Trophoblast cell (in vitro differentiated cells and primary cell): ENCODE measurements around the gene PPP1R7.

Source experiments
- DNase-seq, 2 donors: peaks; one replicate each; pipeline ENCODE4 v3.0.0-alpha.2; 2016
- H2AFZ ChIP-seq: 2 replicates; pipeline ENCODE4 v1.6.1; 2013; ENCODE audit warnings: low read length, moderate library complexity, mild to moderate bottlenecking; ENCODE audit not compliant: insufficient read depth, poor library complexity
- H2AK5ac ChIP-seq: 2 replicates; pipeline ENCODE4 v1.6.1; 2013; ENCODE audit warnings: mild to moderate bottlenecking, low read length
- H2BK120ac ChIP-seq: 2 replicates; pipeline ENCODE4 v1.6.1; 2013; ENCODE audit warnings: low read length, mild to moderate bottlenecking, moderate library complexity; ENCODE audit not compliant: insufficient read depth, poor library complexity
- H2BK12ac ChIP-seq: 2 replicates; pipeline ENCODE4 v1.6.1; 2013; ENCODE audit warnings: mild to moderate bottlenecking, low read length, moderate library complexity
- H2BK5ac ChIP-seq: 2 replicates; pipeline ENCODE4 v1.6.1; 2013; ENCODE audit warnings: low read length, low read depth, moderate library complexity, mild to moderate bottlenecking; ENCODE audit not compliant: poor library complexity
- H3K14ac ChIP-seq: 2 replicates; pipeline ENCODE4 v1.6.1; 2013; ENCODE audit warnings: mild to moderate bottlenecking, low read length
- H3K18ac ChIP-seq: 2 replicates; pipeline ENCODE4 v1.6.1; 2013; ENCODE audit warnings: mild to moderate bottlenecking, low read length
- H3K23ac ChIP-seq: 2 replicates; pipeline ENCODE4 v1.6.1; 2013; ENCODE audit warnings: low read length
- H3K27ac ChIP-seq: 2 replicates; pipeline ENCODE4 v1.5.1; 2013; ENCODE audit warnings: low read depth, mild to moderate bottlenecking, inconsistent platforms, low read length, moderate library complexity
- H3K27me3 ChIP-seq: 2 replicates; pipeline ENCODE4 v1.6.1; 2013; ENCODE audit warnings: inconsistent platforms, mild to moderate bottlenecking, low read length, moderate library complexity; ENCODE audit not compliant: insufficient read depth
- H3K36me3 ChIP-seq, 2 experiments: 1 replicate in 1 of 2; 2 replicates in 1 of 2; pipeline ENCODE4 v1.6.1; 2013; ENCODE audit warnings: low read length in 2 of 2, mild to moderate bottlenecking in 2 of 2, moderate library complexity in 1 of 2; ENCODE audit not compliant: insufficient read depth in 2 of 2, control insufficient read depth in 1 of 2
- H3K4ac ChIP-seq: 2 replicates; pipeline ENCODE4 v1.6.1; 2013; ENCODE audit warnings: low read depth, mild to moderate bottlenecking, low read length, moderate library complexity
- H3K4me1 ChIP-seq, 2 experiments: 1 replicate in 1 of 2; 2 replicates in 1 of 2; pipeline ENCODE4 v1.6.1; 2013; ENCODE audit warnings: low read length in 2 of 2, mild to moderate bottlenecking in 2 of 2, moderate library complexity in 1 of 2; ENCODE audit not compliant: insufficient read depth in 2 of 2, control insufficient read depth in 1 of 2
- H3K4me2 ChIP-seq: 2 replicates; pipeline ENCODE4 v1.6.1; 2013; ENCODE audit warnings: inconsistent platforms, mild to moderate bottlenecking, low read length, moderate library complexity
- H3K4me3 ChIP-seq: 2 replicates; pipeline ENCODE4 v1.5.1; 2013; ENCODE audit warnings: mild to moderate bottlenecking, low read depth, low read length, inconsistent platforms
- H3K79me1 ChIP-seq: one replicate; pipeline ENCODE4 v1.6.1; 2013; ENCODE audit warnings: low read length
- H3K79me2 ChIP-seq: 2 replicates; pipeline ENCODE4 v1.6.1; 2013; ENCODE audit warnings: low read length, mild to moderate bottlenecking; ENCODE audit not compliant: control insufficient read depth, insufficient read depth, poor library complexity
- H3K9ac ChIP-seq: 2 replicates; pipeline ENCODE4 v1.6.1; 2013; ENCODE audit warnings: mild to moderate bottlenecking, low read length
- H3K9me3 ChIP-seq: 2 replicates; pipeline ENCODE4 v1.6.1; 2013; ENCODE audit warnings: low read depth, mild to moderate bottlenecking, control low read depth, inconsistent platforms, low read length; ENCODE audit not compliant: insufficient read depth
- H4K12ac ChIP-seq: 2 replicates; pipeline ENCODE4 v1.6.1; 2013; ENCODE audit warnings: low read depth, mild to moderate bottlenecking, low read length, moderate library complexity
- H4K8ac ChIP-seq: 2 replicates; pipeline ENCODE4 v1.6.1; 2013; ENCODE audit warnings: low read depth, mild to moderate bottlenecking, low read length, moderate library complexity
- H4K91ac ChIP-seq: one replicate; pipeline ENCODE4 v1.6.1; 2013; ENCODE audit warnings: low read depth, mild to moderate bottlenecking, low read length, moderate library complexity
- WGBS: extraction: QIAGEN DNeasy Blood & Tissue Kit; methylation state at CpG from one replicate; pipeline ENCODE4 v1.1.7; 2013; ENCODE audit warnings: missing lambda C conversion rate; ENCODE audit not compliant: insufficient read length, insufficient coverage; ENCODE audit errors: extremely low coverage; 5-methylcytosine and 5-hydroxymethylcytosine counted together

Gene PPP1R7

DNA sequence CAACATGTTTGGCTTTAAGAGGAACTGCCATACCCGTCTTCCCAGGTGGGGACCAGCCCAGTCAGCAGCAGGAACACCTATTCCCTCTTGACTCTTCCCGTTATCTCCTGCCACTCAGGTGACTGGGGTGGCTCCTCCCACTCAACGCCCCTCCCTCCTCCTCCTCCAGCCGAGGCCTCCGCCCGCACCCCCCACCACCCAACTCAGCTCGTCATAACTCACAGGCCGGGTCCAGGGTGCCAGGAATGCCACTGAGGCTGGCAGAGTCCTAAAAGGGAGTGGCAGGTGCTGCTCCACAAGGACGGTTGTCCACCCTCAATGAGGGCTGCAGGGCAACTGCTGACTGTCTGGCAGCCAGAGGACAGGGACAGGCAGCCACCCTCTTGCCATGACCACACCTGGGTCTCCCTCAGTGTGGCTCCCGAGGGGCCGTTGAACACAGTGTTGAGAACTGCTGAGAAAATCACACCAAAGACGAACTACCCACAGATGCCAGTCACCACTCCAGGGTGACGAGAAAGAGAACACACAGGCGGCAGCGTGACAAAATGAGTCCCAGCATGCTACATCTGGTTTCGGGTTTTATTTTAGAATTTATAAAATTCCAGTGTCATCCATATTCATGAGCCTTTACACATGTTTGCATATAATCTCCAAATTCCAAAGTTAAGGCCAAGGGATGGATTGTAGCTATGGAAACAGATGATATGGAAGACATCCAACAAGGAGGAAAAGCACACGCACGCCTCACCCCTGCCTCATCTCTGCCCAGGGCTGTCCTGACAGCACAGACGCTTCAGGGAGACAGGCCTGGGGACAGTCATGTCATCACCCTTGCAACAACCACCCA is 76.7 kb downstream of the PPP1R7 start:
- no peak overlapping the region for H2BK120ac ChIP-seq
- H3K9ac ChIP-seq: no peak overlapping the region
- H3K4me2 ChIP-seq: no peak overlapping the region
- H3K79me2 ChIP-seq: no peaks in the 10 kb centered on the region
- H2AK5ac ChIP-seq: no peak overlapping the region
- H3K27me3 ChIP-seq: no peaks in the 10 kb centered on the region
- no peak overlapping the region for H2AFZ ChIP-seq
- H3K14ac ChIP-seq: no peak overlapping the region
- no peak overlapping the region for H3K23ac ChIP-seq
- H4K91ac ChIP-seq: no peak overlapping the region
- no peak overlapping the region for H2BK5ac ChIP-seq
- no peak overlapping the region for H2BK12ac ChIP-seq
- peaks cover 66 to 68% of the 10 kb centered on the region in 2 experiments for H3K36me3 ChIP-seq
- no CpG with 5 or more reads among the region's 19 CpGs for WGBS
- no peak overlapping the region for H3K27ac ChIP-seq
- H4K12ac ChIP-seq: no peak overlapping the region
- no peak overlapping the region for H3K4ac ChIP-seq
- no peak overlapping the region for H3K18ac ChIP-seq
- no peak overlapping the region for H3K4me3 ChIP-seq
- no peaks in the 10 kb centered on the region for H3K79me1 ChIP-seq
- H4K8ac ChIP-seq: no peak overlapping the region
- H3K4me1 ChIP-seq: peaks cover 0 to 4% of the 10 kb centered on the region in 2 experiments
- DNase-seq: no peak
- H3K9me3 ChIP-seq: no peaks in the 10 kb centered on the region

DNA sequence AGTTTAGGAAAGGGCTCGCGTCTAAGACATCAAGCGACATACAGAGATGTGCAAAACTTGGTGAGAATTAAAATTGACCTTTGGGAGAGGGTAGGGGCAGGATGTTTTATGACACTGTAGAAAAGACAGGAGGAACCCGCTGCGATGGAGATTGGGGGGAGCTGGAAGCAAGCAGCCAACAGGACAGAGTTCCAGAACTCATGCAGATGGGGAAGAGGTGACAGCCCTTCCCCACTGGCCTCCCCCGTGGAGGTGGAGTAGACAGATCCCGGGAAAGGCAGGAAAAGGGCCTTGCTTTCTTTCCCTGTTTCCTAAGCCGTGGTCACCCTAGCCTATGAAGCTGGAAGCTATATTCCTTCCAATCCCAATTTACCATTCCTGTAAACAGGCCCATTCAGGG is 77.3 kb downstream of the PPP1R7 start:
- no peak overlapping the region for H4K8ac ChIP-seq
- no peaks in the 10 kb centered on the region for H3K79me1 ChIP-seq
- no peak overlapping the region for H2BK5ac ChIP-seq
- no peak overlapping the region for H3K14ac ChIP-seq
- peaks cover 72 to 73% of the 10 kb centered on the region in 2 experiments for H3K36me3 ChIP-seq
- no CpG with 5 or more reads among the region's 8 CpGs for WGBS
- H3K4me3 ChIP-seq: no peak overlapping the region
- no peak overlapping the region for H3K18ac ChIP-seq
- H2AK5ac ChIP-seq: no peak overlapping the region
- no peaks in the 10 kb centered on the region for H3K9me3 ChIP-seq
- no peaks in the 10 kb centered on the region for H3K27me3 ChIP-seq
- H2AFZ ChIP-seq: no peak overlapping the region
- no peak overlapping the region for H3K23ac ChIP-seq
- H2BK120ac ChIP-seq: no peak overlapping the region
- no peak overlapping the region for H3K9ac ChIP-seq
- no peak overlapping the region for H3K4me2 ChIP-seq
- no peak overlapping the region for H3K27ac ChIP-seq
- no peak overlapping the region for H2BK12ac ChIP-seq
- H4K91ac ChIP-seq: no peak overlapping the region
- H3K79me2 ChIP-seq: no peaks in the 10 kb centered on the region
- H3K4ac ChIP-seq: no peak overlapping the region
- H4K12ac ChIP-seq: no peak overlapping the region
- peaks cover 0 to 4% of the 10 kb centered on the region in 2 experiments for H3K4me1 ChIP-seq
- no peak for DNase-seq

DNA sequence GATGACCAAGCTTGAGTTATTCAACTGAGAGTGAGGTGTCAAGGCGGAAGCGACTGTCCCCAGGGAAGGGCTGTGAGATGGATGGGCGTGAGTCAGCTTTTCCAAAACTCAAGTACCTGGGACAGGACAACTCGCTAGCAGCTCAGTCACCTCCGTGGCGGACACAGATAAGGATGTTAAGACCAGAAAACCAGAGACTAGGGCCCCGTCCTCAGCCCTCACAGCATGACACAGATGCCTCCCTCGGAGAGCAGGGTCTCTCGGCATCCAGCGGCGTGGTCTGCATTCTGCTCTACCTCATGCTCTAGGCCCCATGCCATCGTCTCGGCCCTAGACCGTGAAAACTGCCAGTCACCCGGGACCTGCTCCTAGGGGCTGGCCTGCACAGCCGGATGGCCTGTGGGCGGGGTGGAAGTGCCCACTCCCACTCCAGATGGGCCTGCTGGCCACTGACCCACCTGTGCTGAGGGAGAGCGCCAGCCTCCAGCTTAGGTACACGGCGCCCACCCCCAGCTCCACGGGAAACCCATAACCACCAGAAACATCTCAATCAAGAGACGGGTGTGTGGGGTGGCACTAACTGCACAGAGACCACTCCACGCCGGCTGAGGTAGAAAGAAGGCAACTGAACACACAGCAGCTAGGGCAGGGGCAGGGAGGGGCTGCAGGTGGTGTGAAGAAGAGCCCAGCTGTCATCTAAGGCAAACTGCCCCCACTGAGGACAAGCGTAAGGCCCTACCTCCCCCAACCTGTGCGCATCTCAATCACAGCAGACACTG is 78.0 kb downstream of the PPP1R7 start:
- no peak for DNase-seq
- Histone ChIP-seq H3K9me3 (no peaks in the 10 kb centered on the region), H3K36me3 (peaks cover 78 to 79% of the 10 kb centered on the region in 2 experiments), H3K4ac (no peak overlapping the region), H3K23ac (no peak overlapping the region), H3K79me2 (no peaks in the 10 kb centered on the region), H4K12ac (no peak overlapping the region), H3K79me1 (no peaks in the 10 kb centered on the region), H2BK120ac (no peak overlapping the region), H3K27ac (no peak overlapping the region), H3K9ac (no peak overlapping the region), H2AK5ac (no peak overlapping the region), H3K4me1 (peaks cover 0 to 4% of the 10 kb centered on the region in 2 experiments), H3K27me3 (no peaks in the 10 kb centered on the region), H3K18ac (no peak overlapping the region), H2AFZ (no peak overlapping the region), H4K8ac (no peak overlapping the region), H3K4me3 (no peak overlapping the region), H3K4me2 (no peak overlapping the region), H4K91ac (no peak overlapping the region), H3K14ac (no peak overlapping the region), H2BK5ac (no peak overlapping the region), H2BK12ac (no peak overlapping the region)
- WGBS: no CpG with 5 or more reads among the region's 26 CpGs

DNA sequence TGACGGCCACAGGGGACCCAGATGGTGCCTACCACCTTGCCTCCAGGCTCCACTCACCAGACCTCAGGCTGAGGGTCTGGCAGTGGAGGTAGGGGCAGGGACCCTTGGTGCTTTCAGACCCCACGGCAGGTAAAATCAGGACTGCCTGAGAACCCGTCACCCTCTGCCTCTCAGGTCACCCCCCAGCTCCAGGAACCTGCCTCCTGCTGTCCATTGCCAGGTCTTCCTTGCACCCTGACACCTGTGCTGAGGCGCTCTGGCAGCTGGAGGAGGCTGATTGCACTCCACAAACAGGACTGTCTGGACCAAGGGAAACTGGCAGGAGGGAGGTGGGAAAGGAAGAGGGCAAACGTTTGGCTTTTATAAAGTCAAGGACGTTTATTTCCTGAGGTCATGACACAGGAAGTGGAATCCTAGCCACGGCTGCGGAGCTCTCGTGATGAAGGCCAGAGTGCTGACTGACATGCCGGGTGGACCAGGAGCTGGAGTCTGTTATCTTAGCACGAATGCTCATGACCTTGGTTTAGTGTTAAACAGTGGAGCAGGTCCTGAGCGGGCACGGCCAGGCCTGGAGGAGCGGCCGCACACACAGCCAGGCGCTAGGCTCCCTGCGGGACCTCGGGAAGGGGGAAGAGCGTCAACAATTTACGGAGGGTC is 78.7 kb downstream of the PPP1R7 start:
- no peak overlapping the region for H3K18ac ChIP-seq
- no peak overlapping the region for H4K12ac ChIP-seq

More for the DNA sequence above, 78.7 kb downstream of the PPP1R7 start:
- H3K14ac ChIP-seq: no peak overlapping the region
- H3K27ac ChIP-seq: no peak overlapping the region
- peaks cover 0 to 1% of the 10 kb centered on the region in 2 experiments for H3K4me1 ChIP-seq
- H2AK5ac ChIP-seq: no peak overlapping the region
- H3K79me1 ChIP-seq: no peaks in the 10 kb centered on the region
- H3K9me3 ChIP-seq: no peaks in the 10 kb centered on the region
- no CpG with 5 or more reads among the region's 20 CpGs for WGBS
- H2BK12ac ChIP-seq: no peak overlapping the region
- no peak overlapping the region for H3K4me3 ChIP-seq
- H3K9ac ChIP-seq: no peak overlapping the region
- H3K4me2 ChIP-seq: no peak overlapping the region
- no peak overlapping the region for H3K4ac ChIP-seq
- H3K36me3 ChIP-seq: peaks cover 86% of the 10 kb centered on the region in 2 experiments
- no peak overlapping the region for H2BK120ac ChIP-seq
- H2BK5ac ChIP-seq: no peak overlapping the region
- no peak overlapping the region for H2AFZ ChIP-seq
- no peaks in the 10 kb centered on the region for H3K27me3 ChIP-seq
- H3K23ac ChIP-seq: no peak overlapping the region
- H4K8ac ChIP-seq: no peak overlapping the region
- no peak overlapping the region for H4K91ac ChIP-seq
- H3K79me2 ChIP-seq: no peaks in the 10 kb centered on the region
- DNase-seq: no peak
